Measurements from ENCODE around the gene RPS6KA5.

The RPS6KA5 gene

DNA sequence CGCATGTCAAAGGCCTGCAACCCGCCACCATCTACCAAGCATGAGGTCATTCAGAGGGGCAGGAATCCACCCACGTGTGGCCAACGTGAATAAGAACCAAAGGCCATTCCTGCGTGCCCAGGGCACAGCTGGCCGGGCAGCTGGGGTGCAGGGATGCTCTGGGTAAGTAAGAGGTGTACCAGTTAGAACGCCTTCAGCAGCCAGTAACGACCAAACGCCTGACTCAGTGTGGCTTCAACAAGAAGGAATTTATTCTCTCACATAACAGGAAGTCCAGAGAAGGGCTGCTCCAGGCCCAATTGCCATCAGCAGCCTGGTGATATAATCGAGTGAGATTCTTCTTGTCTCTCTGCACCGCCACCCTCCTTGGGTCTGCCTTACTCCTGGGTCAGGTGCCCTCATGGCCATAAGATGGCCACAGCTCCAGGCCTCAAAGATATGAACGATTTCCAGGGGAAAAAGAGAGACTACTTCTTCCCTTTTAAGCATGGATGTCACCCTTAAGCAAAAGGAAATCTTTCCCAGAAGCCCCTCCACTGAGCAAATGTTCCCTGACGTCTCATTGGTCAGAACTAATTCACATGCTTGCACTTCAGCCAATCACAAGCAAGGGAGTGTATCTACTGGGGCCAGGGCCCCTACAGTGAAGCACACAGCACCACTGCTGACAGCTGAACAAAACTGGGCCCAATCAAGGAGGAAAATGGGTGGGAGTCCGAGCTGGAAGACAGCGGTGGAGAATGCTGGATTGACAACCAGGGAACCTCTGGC lies 251.5 kb downstream of the RPS6KA5 start:
- no peak overlapping the region for H3K4me3 ChIP-seq (ENCODE audit: control insufficient read depth, low read depth, low read length)
- no peak for DNase-seq (ENCODE audit: low read depth)
- TF ChIP-seq, protein P1, sequence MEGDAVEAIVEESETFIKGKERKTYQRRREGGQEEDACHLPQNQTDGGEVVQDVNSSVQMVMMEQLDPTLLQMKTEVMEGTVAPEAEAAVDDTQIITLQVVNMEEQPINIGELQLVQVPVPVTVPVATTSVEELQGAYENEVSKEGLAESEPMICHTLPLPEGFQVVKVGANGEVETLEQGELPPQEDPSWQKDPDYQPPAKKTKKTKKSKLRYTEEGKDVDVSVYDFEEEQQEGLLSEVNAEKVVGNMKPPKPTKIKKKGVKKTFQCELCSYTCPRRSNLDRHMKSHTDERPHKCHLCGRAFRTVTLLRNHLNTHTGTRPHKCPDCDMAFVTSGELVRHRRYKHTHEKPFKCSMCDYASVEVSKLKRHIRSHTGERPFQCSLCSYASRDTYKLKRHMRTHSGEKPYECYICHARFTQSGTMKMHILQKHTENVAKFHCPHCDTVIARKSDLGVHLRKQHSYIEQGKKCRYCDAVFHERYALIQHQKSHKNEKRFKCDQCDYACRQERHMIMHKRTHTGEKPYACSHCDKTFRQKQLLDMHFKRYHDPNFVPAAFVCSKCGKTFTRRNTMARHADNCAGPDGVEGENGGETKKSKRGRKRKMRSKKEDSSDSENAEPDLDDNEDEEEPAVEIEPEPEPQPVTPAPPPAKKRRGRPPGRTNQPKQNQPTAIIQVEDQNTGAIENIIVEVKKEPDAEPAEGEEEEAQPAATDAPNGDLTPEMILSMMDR (IDR thresholded peaks at IDR 0.05; ENCODE audit: control insufficient read depth, insufficient read depth, low read depth, low read length, missing control alignments) = no peak

DNA sequence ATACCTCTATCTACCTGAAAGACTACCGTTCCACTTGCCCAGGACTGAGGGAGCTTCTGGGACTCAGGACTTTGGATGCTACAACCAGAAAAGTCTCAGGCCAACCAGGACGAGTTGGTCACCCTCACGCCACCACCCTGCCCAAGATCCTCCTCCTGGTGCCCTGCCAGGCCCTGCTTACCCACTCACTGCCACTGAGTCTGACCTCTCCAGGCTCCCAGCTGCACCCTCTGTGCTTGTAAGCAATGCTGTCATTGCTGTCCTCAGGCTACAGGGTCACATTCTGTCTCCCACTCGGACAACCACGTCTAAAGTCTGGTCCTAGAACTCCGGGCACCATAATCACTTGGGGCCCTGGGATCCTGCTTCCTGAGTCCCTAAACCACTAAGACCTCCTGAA lies 253.4 kb downstream of the RPS6KA5 start:
- no peak for DNase-seq (ENCODE audit: low read depth)
- TF ChIP-seq, protein P1 (IDR thresholded peaks at IDR 0.05; ENCODE audit: control insufficient read depth, insufficient read depth, low read depth, low read length, missing control alignments) = no peak
- H3K4me3 ChIP-seq (ENCODE audit: control insufficient read depth, low read depth, low read length) = no peak overlapping the region

DNA sequence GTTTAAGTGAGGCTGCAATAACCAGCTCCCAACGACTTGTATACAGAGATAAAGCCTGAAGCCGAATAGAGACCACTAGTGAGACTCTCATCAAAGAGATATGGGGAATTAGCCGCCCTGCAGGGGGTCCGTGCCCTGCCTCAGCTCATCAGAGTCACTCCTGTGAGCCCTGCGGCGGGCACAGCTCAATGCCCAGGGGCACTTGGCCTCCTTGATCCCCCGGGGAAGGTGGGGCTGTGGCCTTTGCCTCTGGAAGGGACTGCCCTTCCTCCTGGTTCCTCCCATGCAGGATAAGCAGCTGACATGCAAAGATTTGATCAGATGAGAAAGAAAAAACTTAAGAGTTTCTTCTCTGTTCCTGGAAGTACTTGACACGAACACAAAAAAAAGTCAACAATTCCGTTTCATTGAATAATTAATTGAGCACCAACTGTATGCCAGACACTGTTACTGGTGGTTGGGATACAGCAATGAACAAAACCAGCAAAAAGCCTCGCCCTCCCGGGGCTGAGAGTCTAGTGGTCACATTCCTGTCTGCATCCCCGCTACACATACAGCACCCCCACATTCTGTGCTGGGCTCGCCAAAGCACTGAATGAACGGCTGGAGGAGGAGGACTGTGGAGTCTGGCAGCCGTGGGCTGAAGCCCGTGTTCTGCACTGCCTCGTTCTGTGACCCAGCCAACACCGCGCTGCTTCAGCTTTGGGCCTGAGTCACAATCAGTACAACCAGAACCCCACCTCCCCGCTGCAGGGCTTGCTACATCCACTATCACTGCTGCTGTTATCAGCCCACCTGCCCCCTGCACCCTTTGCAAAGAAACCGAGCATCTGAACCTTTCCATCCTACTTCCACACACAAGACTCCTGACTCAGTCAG lies 254.5 kb downstream of the RPS6KA5 start:
- no peak overlapping the region for H3K4me3 ChIP-seq (ENCODE audit: control insufficient read depth, low read depth, low read length)
- DNase-seq (ENCODE audit: low read depth) = no peak
- TF ChIP-seq, protein P1 (IDR thresholded peaks at IDR 0.05; ENCODE audit: control insufficient read depth, insufficient read depth, low read depth, low read length, missing control alignments) = no peak

DNA sequence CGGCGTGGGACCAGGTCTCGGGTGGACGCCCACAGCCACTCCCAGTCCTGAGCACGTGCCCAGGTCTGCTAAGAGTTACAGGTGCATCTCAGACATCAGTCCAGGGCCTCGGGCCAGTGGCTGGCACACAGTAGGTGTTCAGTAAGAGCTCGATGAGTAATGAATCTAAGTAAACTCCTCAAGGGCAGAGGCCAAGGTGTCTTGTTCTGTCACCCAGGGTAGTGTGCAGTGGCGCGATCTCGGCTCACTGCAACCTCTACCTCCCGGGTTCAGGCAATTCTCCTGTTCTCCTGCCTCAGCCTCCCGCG lies 255.4 kb downstream of the RPS6KA5 start:
- H3K4me3 ChIP-seq (ENCODE audit: control insufficient read depth, low read depth, low read length) = no peak overlapping the region
- TF ChIP-seq, protein P1 (IDR thresholded peaks at IDR 0.05; ENCODE audit: control insufficient read depth, insufficient read depth, low read depth, low read length, missing control alignments) = no peak
- no peak for DNase-seq (ENCODE audit: low read depth)

DNA sequence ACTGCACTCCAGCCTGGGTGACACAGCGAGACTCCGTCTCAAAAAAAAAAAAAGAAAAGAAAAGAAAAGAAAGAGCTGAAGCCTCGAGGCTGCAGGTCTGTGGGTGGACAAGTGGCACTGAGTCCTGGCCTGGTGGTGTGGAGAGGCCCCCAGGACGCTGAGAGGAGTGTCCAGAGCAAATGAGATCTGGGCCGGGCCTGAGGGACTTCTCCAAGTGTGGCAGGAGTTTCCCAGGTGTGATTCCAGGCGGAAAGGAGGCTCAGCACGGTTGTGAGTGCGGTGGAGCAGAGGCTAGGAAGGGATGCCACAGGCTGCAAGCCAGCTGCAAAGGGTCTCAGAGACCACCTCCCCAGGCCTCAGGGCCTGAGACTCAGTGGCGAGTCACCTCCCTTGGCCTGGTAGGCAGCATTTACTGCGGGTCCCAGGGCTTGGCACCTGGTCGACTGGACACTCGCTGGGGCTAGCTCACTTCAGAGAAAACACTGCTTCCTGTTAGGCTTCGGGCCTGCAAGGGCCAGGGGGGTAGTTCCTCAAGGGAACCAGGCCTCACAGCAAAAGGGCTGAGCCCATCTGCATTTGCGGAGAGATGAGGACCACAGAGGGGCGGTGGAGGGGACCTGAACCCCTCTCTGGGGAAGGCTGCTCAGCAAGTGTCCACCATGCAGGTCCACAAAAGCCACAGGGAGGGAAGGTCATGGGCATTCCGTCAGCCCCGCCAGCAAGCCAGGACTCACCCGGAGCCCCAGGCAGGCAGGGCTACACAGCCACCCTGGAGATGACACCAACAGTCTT lies 256.0 kb downstream of the RPS6KA5 start:
- TF ChIP-seq, protein P1 (IDR thresholded peaks at IDR 0.05; ENCODE audit: control insufficient read depth, insufficient read depth, low read depth, low read length, missing control alignments) = no peak
- DNase-seq (ENCODE audit: low read depth) = no peak
- H3K4me3 ChIP-seq (ENCODE audit: control insufficient read depth, low read depth, low read length) = no peak overlapping the region

DNA sequence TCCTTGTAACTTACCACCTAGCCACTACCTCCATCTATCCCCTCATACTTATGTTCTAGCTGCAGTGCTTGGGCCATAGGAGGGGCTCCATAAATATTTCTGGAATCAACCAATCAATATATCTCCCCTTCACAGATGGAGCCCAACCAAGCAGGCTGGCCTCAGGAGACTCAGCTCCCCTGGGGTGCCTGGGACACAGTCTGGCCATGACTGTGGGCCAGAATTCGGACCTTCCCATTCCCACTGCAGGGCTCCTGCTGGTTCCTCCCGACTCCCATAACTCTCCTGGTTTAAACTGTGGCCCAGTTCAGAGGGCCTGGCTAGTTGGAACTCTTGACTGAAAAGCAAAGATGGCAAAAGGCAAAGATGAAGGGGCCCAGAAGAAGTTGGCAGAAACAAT lies 257.2 kb downstream of the RPS6KA5 start:
- no peak overlapping the region for H3K4me3 ChIP-seq (ENCODE audit: control insufficient read depth, low read depth, low read length)
- TF ChIP-seq, protein P1 (IDR thresholded peaks at IDR 0.05; ENCODE audit: control insufficient read depth, insufficient read depth, low read depth, low read length, missing control alignments) = no peak
- no peak for DNase-seq (ENCODE audit: low read depth)

Measured in AG09309 (cell line).